PC-3 (cell line): ENCODE results near the gene ZNF532. TPM values are rescaled to one million over a fixed set of nuclear protein-coding genes. Genes with fewer than 3 reads are reported as not detected.

ENCODE experiments used
- ATAC-seq: fragments of 200-7000 bp; cut with Tn5 transposase; 2 replicates; pipeline ENCODE4 v1.9.1; 2020; ENCODE audit warnings: mild to moderate bottlenecking, moderate library complexity
- BruUV-seq: library from RNA; stranded (reverse); fragments of 400-500 nt; replicated peaks from 2 replicates; lab custom pipeline; 2021; lab: Mats Ljungman, UMichigan
- CTCF ChIA-PET: fragments of 300-600 bp; sonication (Branson Sonifier 250); formaldehyde crosslinking; loops from one replicate; lab custom pipeline; 2022; ENCODE audit warnings: antibody characterized with exemption; lab: Charles Lee
- POLR2A ChIA-PET: fragments of 300-600 bp; sonication (Branson Sonifier 250); formaldehyde crosslinking; loops from one replicate; lab custom pipeline; 2022; ENCODE audit warnings: antibody characterized with exemption; ENCODE audit not compliant: unreplicated experiment; lab: Charles Lee
- DNase-seq: peaks from one replicate; pipeline ENCODE4 v3.0.0-alpha.2; 2015
- H2AFZ ChIP-seq: fragments of 300-600 bp; sonication (generic); 2 replicates; pipeline ENCODE4 v1.6.0; 2016; ENCODE audit warnings: antibody characterized with exemption, low read length
- H3F3A ChIP-seq: fragments of 300-600 bp; sonication (generic); one replicate; pipeline ENCODE4 v1.6.0; 2017; ENCODE audit warnings: antibody characterized with exemption, low read length, control low read depth, mild to moderate bottlenecking; ENCODE audit not compliant: unreplicated experiment
- H3K27ac ChIP-seq: fragments of 300-600 bp; sonication (generic); 2 replicates; pipeline ENCODE4 v1.5.1; 2016; ENCODE audit warnings: mild to moderate bottlenecking, low read length
- H3K27me3 ChIP-seq: fragments of 300-600 bp; sonication (generic); 2 replicates; pipeline ENCODE4 v1.6.1; 2016; ENCODE audit warnings: low read length, mixed read lengths
- H3K36me3 ChIP-seq: fragments of 300-600 bp; sonication (generic); 2 replicates; pipeline ENCODE4 v1.6.1; 2016; ENCODE audit warnings: low read depth, mixed run types, low read length, mixed read lengths
- H3K4me1 ChIP-seq: fragments of 300-600 bp; sonication (generic); 2 replicates; pipeline ENCODE4 v1.5.1; 2016; ENCODE audit warnings: low read length; ENCODE audit not compliant: insufficient read depth
- H3K4me2 ChIP-seq: fragments of 300-600 bp; sonication (generic); 2 replicates; pipeline ENCODE4 v1.6.0; 2016; ENCODE audit warnings: low read length
- H3K4me3 ChIP-seq: fragments of 300-600 bp; sonication (generic); 2 replicates; pipeline ENCODE4 v1.5.1; 2016; ENCODE audit warnings: mild to moderate bottlenecking, low read length, mixed read lengths
- H3K79me2 ChIP-seq: fragments of 300-600 bp; sonication (generic); 2 replicates; pipeline ENCODE4 v1.6.1; 2017; ENCODE audit warnings: low read length, mixed read lengths
- H3K9ac ChIP-seq: fragments of 300-600 bp; sonication (generic); 2 replicates; pipeline ENCODE4 v1.6.0; 2016; ENCODE audit warnings: mild to moderate bottlenecking, low read length
- H3K9me2 ChIP-seq: fragments of 300-600 bp; sonication (generic); replicated peaks from 2 replicates; pipeline ENCODE4 v1.6.1; 2016; ENCODE audit warnings: mixed run types, low read length, mixed read lengths
- H3K9me3 ChIP-seq: fragments of 300-600 bp; sonication (generic); 2 replicates; pipeline ENCODE4 v1.6.1; 2016; ENCODE audit warnings: low read length, mixed read lengths
- H4K20me1 ChIP-seq: fragments of 300-600 bp; sonication (generic); 2 replicates; pipeline ENCODE4 v1.6.1; 2016; ENCODE audit warnings: low read length, mixed read lengths
- EZH2 ChIP-seq: fragments of 300-600 bp; sonication (generic); IDR thresholded peaks from one replicate; pipeline ENCODE4 v1.6.1; 2017; ENCODE audit warnings: antibody characterized with exemption, mild to moderate bottlenecking, low read length; ENCODE audit not compliant: unreplicated experiment
- EZH2phosphoT487 ChIP-seq: fragments of 300-600 bp; sonication (generic); IDR thresholded peaks from 2 replicates; pipeline ENCODE4 v1.6.1; 2018; ENCODE audit warnings: mild to moderate bottlenecking, antibody characterized with exemption, low read length, borderline replicate concordance
- intact Hi-C: fragments of 100-400 bp; cut with micrococcal nuclease; formaldehyde crosslinking; loops from 2 replicates; pipeline ENCODE4 v1.9.0; 2023
- total RNA-seq: library from RNA; depleted of rRNA; stranded (reverse); fragments of >200 nt; gene quantifications from 2 replicates; pipeline ENCODE4 v1.2.3, GENCODE V29; 2014
- TF ChIP-seq, protein P1 (sequence below): fragments of 300-600 bp; sonication (generic); conservative IDR thresholded peaks from 2 replicates; pipeline ENCODE4 v1.5.1; 2017; ENCODE audit warnings: antibody characterized with exemption, low read depth, mild to moderate bottlenecking, low read length

Gene ZNF532
- total RNA-seq, 1 experiment from 2014 or later: 47.3 TPM

DNA sequence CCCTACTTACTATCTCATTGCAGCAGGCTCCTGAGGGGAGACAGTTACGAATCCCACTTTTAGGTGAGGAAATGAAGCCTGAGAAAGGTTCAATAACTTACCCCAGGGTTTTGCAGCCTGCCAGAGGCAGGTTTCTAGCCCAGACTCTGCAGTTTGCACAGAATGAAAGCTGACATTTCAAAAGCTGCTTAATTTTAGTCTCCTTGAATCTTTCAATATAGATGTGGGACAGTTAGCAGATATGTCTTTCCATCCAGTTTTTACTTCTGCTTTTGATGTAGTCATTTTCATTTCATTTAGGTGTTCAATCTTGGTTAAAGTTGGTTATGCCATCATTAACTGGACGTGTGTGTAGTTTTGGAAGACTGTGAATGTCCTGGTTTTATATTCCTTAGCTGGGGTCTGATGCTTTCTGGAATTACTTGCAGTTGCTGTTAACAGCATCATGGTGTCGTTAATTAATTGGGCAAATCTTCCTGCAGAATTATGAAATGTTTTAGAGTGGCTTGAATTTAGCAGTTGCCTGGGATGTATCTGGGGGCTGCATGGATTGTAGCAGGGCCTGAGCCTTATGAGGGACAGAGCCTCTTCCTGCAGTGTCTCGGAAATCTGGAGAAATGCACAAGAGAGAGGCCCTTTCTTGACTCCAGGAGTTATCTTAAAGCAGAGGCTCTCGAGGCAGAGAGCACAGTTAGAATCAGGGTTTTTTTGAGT is 100.8 kb downstream of the ZNF532 start:
- H3K4me3 ChIP-seq: no peak overlapping the region
- TF ChIP-seq, protein P1, sequence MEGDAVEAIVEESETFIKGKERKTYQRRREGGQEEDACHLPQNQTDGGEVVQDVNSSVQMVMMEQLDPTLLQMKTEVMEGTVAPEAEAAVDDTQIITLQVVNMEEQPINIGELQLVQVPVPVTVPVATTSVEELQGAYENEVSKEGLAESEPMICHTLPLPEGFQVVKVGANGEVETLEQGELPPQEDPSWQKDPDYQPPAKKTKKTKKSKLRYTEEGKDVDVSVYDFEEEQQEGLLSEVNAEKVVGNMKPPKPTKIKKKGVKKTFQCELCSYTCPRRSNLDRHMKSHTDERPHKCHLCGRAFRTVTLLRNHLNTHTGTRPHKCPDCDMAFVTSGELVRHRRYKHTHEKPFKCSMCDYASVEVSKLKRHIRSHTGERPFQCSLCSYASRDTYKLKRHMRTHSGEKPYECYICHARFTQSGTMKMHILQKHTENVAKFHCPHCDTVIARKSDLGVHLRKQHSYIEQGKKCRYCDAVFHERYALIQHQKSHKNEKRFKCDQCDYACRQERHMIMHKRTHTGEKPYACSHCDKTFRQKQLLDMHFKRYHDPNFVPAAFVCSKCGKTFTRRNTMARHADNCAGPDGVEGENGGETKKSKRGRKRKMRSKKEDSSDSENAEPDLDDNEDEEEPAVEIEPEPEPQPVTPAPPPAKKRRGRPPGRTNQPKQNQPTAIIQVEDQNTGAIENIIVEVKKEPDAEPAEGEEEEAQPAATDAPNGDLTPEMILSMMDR: no peak
- TF ChIP-seq EZH2phosphoT487 (no peak), EZH2 (no peak)
- H2AFZ ChIP-seq: no peak overlapping the region
- H3K9me3 ChIP-seq: no peaks in the 10 kb centered on the region
- H3K4me2 ChIP-seq: no peak overlapping the region
- H3K9ac ChIP-seq: no peak overlapping the region
- no peaks in the 10 kb centered on the region for H3F3A ChIP-seq
- H3K9me2 ChIP-seq: no peaks in the 10 kb centered on the region
- H3K79me2 ChIP-seq: peaks cover 8% of the 10 kb centered on the region; the same call in 1 of the 2 replicates
- no peak for ATAC-seq
- H3K36me3 ChIP-seq: peaks cover 28% of the 10 kb centered on the region
- POLR2A ChIA-PET: no interaction called here
- no peaks in the 10 kb centered on the region for H4K20me1 ChIP-seq
- no peaks in the 10 kb centered on the region for H3K4me1 ChIP-seq
- CTCF ChIA-PET: no interaction called here
- no peaks in the 10 kb centered on the region for H3K27me3 ChIP-seq
- DNase-seq: no peak
- no peak overlapping the region for H3K27ac ChIP-seq
- intact Hi-C loops: no loop called here
- no TSS peak for BruUV-seq

DNA sequence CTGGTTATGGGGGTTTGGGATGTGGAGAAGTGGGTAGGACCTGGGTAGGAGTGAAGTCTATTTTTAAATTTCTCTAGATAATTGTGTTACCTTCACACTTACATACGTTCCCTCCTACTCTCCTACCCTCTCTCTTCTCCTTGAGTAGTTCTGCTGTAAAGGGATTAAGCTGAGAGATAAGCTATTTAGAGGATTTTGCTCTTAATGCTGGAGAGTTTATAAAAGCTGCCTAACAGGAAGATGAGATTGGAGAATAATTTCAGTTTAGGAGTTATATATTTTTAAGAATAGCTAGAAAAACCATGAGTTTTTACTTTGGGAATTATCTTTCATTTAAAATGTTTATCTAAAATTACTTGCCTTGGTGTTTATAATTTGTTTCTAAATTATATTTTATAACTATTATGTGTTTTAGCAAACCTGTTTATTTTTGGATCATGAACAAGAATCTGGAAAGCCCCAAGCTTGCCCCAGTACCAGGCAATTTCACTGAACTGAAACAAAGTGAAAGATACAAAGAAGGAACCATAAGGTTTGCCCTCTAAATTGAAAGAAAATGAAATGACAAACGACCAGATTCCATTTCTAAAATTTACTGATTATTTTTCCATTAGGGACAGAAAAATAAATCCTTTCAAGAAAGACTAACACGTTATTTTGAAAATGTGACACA is 101.5 kb downstream of the ZNF532 start:
- Histone ChIP-seq H3K9me3 (no peaks in the 10 kb centered on the region), H3K27ac (no peak overlapping the region), H3K4me2 (no peak overlapping the region), H3K9me2 (no peaks in the 10 kb centered on the region), H3K4me3 (no peak overlapping the region), H3F3A (no peaks in the 10 kb centered on the region), H3K36me3 (peaks cover 24% of the 10 kb centered on the region), H3K9ac (no peak overlapping the region), H4K20me1 (no peaks in the 10 kb centered on the region), H3K79me2 (peaks cover 6% of the 10 kb centered on the region; the same call in 1 of the 2 replicates), H2AFZ (no peak overlapping the region), H3K27me3 (no peaks in the 10 kb centered on the region), H3K4me1 (no peaks in the 10 kb centered on the region)
- no TSS peak for BruUV-seq
- ChIA-PET CTCF (no interaction called here), POLR2A (no interaction called here)
- no peak for ATAC-seq
- TF ChIP-seq EZH2phosphoT487 (no peak), EZH2 (no peak)
- TF ChIP-seq, protein P1: no peak
- DNase-seq: no peak
- intact Hi-C loops: no loop called here

DNA sequence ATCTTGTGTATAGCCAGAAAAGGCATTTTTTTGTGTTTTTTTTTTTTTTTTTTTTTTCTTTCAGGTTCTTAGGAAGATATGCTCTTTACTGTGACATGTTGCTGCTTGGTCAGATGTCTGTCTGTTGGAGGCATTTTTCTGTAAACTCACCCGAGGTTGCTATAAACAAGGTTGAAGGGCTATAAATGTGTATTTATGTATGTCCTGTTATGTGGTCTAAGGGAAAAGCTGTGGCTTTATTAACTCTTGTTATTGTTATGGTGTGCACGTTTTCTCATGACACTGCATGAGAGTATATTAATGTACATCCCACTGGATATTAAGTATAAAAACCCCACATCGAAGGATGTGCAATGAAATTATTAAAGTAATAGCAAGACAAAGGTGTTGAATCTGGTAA is 102.0 kb downstream of the ZNF532 start:
- Histone ChIP-seq H3K27me3 (no peaks in the 10 kb centered on the region), H3K4me2 (no peak overlapping the region), H3K9ac (no peak overlapping the region), H3K9me2 (no peaks in the 10 kb centered on the region), H3K27ac (no peak overlapping the region), H3K79me2 (peaks cover 11% of the 10 kb centered on the region; the same call in 1 of the 2 replicates), H3K9me3 (no peaks in the 10 kb centered on the region), H3F3A (no peaks in the 10 kb centered on the region), H3K36me3 (peaks cover 27% of the 10 kb centered on the region), H4K20me1 (no peaks in the 10 kb centered on the region), H3K4me1 (no peaks in the 10 kb centered on the region), H3K4me3 (no peak overlapping the region), H2AFZ (no peak overlapping the region)
- POLR2A ChIA-PET: no interaction called here
- TF ChIP-seq EZH2: no peak
- no peak for TF ChIP-seq EZH2phosphoT487
- TF ChIP-seq, protein P1: no peak
- no TSS peak for BruUV-seq
- DNase-seq (no peak), ATAC-seq (no peak)
- CTCF ChIA-PET: no interaction called here
- intact Hi-C loops: no loop called here
